Right cardiac atrium (tissue), 5 donors: Measurements from ENCODE around the gene CD34. TPM values are rescaled to one million over a fixed set of nuclear protein-coding genes. Genes with fewer than 3 reads are reported as not detected.

ENCODE experiments used
- ATAC-seq, 2 donors: fragments of 200-7000 bp; cut with Tn5 transposase; one replicate each; pipeline versions ENCODE4 v1.8.0 to v1.9.1; 2020; ENCODE audit warnings: moderate library complexity in 2 of 2, mild to moderate bottlenecking in 1 of 2
- DNase-seq, 3 donors: peaks; one replicate each; pipeline ENCODE4 v3.0.0-alpha.2; 2020
- H3K27ac ChIP-seq: one replicate; pipeline ENCODE4 v1.5.1; 2013; ENCODE audit warnings: mild to moderate bottlenecking, low read length, control low read depth, moderate library complexity
- H3K27me3 ChIP-seq: one replicate; pipeline ENCODE4 v1.6.1; 2013; ENCODE audit not compliant: control insufficient read depth, insufficient read depth
- H3K4me1 ChIP-seq: one replicate; pipeline ENCODE4 v1.6.1; 2013; ENCODE audit warnings: low read length; ENCODE audit not compliant: control insufficient read depth, insufficient read depth
- H3K4me3 ChIP-seq: one replicate; pipeline ENCODE4 v1.5.1; 2013; ENCODE audit warnings: low read length, control low read depth
- H3K9me3 ChIP-seq: one replicate; pipeline ENCODE4 v1.6.1; 2013; ENCODE audit warnings: low read length; ENCODE audit not compliant: control insufficient read depth
- WGBS: extraction: QIAGEN DNeasy Blood & Tissue Kit; methylation state at CpG from one replicate; pipeline ENCODE4 v1.1.7; 2013; 5-methylcytosine and 5-hydroxymethylcytosine counted together
- intact Hi-C, 4 donors: fragments of 100-400 bp; cut with DNase I; formaldehyde crosslinking; loops; one replicate each; pipeline versions ENCODE4 v1.11.0 to v1.14.0; 2022 to 2023
- polyA plus RNA-seq: library from polyadenylated mRNA; stranded (reverse); fragments of 200-250 nt; gene quantifications from one replicate; pipeline ENCODE4 v1.2.3, GENCODE V29; 2013
- total RNA-seq, 4 donors: library from RNA; stranded (reverse); fragmentation: NEBNext Ultra II Directional; extraction: Animal tissue kit (Norgen Biotek cat#: 25700); gene quantifications; one replicate each; pipeline ENCODE4 v1.2.1, GENCODE V29; 2021
- donor health status: healthy with polysubstance abuse.
- donor health status: DM: no; HTN: yes; CAD: no.
- donor health status: DM: no; HTN: no; CAD: no.
- donor health status: DM: no; HTN: yes; CAD: no; lungs with severe emphysema.
- donor health status: DM: yes; HTN: yes; CAD: no.

CD34 gene
- total and polyA plus RNA-seq, 5 donors, result 81.8 to 170 (median 119) TPM

DNA sequence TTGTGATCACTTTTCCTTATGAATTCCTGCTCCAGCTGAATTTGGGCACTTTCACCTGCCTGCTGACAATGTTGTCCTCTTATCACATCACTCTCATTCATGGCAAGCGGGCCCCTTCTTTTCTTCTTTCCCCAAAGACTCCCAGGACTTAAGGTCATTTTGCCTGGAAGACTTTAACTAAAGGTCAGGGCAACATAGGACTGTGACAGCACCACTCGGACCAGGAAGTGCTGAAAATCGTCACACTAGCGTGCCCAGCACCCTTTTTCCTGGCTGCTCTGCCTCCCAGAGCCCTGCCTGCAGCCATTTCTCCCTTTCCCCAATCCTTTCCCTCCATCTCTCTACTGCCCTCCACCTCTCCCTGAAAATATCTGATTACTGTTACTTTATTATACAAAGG, 35.4 kb downstream of the CD34 start:
- Histone ChIP-seq H3K4me3 (no peak overlapping the region), H3K9me3 (no peaks in the 10 kb centered on the region), H3K27ac (no peak overlapping the region), H3K27me3 (no peaks in the 10 kb centered on the region), H3K4me1 (peaks cover 7% of the 10 kb centered on the region)
- 57% methylated on average over 4 of the region's 4 CpGs for WGBS
- DNase-seq (no peak), ATAC-seq (no peak)
- intact Hi-C loops, result no loop called here

GRCh38 chr1:207873055-207873890, 37.7 kb downstream of the CD34 start:
- no peaks in the 10 kb centered on the region for H3K9me3 ChIP-seq
- no peaks in the 10 kb centered on the region for H3K27me3 ChIP-seq
- peak overlapping the region; percentile 33 for H3K27ac ChIP-seq
- intact Hi-C loops, result no loop called here
- WGBS, result 26% methylated on average over 8 of the region's 8 CpGs
- ATAC-seq (peak in 1 of 2 donors; percentile 6), DNase-seq (peak in 2 of 3 donors; percentile 61 to 65)
- no peak overlapping the region for H3K4me3 ChIP-seq
- peaks cover 7% of the 10 kb centered on the region for H3K4me1 ChIP-seq

- Histone ChIP-seq H3K27me3 (no peaks in the 10 kb centered on the region), H3K9me3 (no peaks in the 10 kb centered on the region), H3K27ac (no peak overlapping the region), H3K4me1 (peaks cover 7% of the 10 kb centered on the region), H3K4me3 (no peak overlapping the region)
- intact Hi-C loops, result no loop called here
- ATAC-seq, result no peak
- no peak for DNase-seq
- WGBS, result 90% methylated on average over 2 of the region's 2 CpGs
Observed at GRCh38 chr1:207872621-207873020, 38.3 kb downstream of the CD34 start.

DNA sequence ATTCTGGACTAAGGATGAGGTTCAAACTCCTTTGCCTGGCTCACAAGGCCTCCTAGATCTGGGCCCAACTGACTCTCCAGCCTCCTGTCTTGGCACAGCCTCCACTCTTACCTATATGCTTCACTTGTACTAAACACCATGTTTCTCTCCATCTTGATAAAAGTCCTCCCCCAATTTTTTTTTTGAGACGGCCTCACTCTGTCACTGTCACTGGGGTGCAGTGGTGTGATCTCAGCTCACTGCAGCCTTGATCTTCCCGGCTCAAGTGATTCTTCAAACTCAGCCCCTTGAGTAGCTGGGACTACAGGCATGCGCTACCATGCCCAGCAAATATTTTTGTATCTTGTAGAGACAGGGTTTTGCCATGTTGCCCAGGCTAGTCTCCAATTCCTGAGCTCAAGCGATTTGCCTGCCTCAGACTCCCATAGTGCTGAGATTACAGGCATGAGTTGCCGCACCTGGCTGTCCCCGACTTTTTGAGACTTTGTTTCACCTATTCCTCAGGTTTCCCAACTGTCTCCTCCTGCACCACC, 39.7 kb downstream of the CD34 start:
- Histone ChIP-seq H3K4me3 (no peak overlapping the region), H3K27ac (no peak overlapping the region), H3K9me3 (no peaks in the 10 kb centered on the region), H3K27me3 (no peaks in the 10 kb centered on the region), H3K4me1 (peaks cover 17% of the 10 kb centered on the region)
- intact Hi-C loops, result loop anchor here in 1 of 4 donors (2.0 kb wide), 1 partner anchor 42 kb away; no protein-coding TSS in a partner anchor
- 90% methylated on average over 6 of the region's 6 CpGs for WGBS
- no peak for DNase-seq
- no peak for ATAC-seq

DNA sequence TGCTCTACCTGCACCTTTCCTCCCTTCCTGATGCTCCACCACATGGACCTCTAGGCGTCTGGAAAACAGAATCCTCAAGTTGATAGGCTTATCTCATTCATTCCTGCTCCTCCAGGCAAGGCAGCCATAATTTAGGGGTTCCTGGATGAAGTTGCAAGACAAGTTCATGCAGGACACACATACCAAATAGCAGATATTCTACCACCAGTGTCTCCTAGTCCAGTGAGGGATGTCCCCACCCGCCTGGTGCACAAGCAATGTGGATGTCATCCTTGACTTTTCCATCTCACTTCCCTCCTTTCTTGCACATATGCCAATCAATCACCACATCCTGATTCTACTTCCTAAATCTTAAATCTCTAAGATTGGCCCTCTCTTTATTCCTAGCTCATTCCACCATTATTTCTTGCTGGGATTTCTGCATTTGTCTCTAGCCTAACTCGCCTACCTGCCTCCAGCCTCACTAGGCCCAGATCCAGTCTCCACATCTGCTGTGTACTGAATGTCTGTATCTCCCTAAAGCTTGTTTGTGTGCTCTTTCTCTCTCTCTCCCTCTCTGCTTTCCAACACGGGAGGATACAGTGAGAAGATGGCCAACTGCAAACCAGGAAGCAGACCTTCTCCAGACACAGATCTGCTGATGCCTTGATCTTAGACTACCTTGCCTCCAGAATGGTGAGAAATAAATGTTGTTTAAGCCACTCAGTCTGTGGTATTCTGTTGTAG, 40.5 kb downstream of the CD34 start:
- Histone ChIP-seq H3K27ac (no peak overlapping the region), H3K9me3 (no peaks in the 10 kb centered on the region), H3K27me3 (no peaks in the 10 kb centered on the region), H3K4me1 (peaks cover 17% of the 10 kb centered on the region), H3K4me3 (no peak overlapping the region)
- DNase-seq (no peak), ATAC-seq (no peak)
- intact Hi-C loops, result loop anchor here in 1 of 4 donors (2.0 kb wide), 1 partner anchor 42 kb away; no protein-coding TSS in a partner anchor
- 70% methylated on average over 4 of the region's 4 CpGs for WGBS

GRCh38 chr1:207869859-207870258, 41.1 kb downstream of the CD34 start:
- DNase-seq, result no peak
- 75% methylated on average over 6 of the region's 6 CpGs for WGBS
- no peak overlapping the region for H3K27ac ChIP-seq
- H3K4me1 ChIP-seq, result peaks cover 20% of the 10 kb centered on the region
- intact Hi-C loops, result loop anchor here (2.0 to 5.0 kb wide), 3 partner anchors 38 to 43 kb away; no protein-coding TSS in a partner anchor
- no peak for ATAC-seq
- H3K9me3 ChIP-seq, result no peaks in the 10 kb centered on the region
- H3K4me3 ChIP-seq, result no peak overlapping the region
- no peaks in the 10 kb centered on the region for H3K27me3 ChIP-seq

GRCh38 chr1:207868774-207869721, 41.9 kb downstream of the CD34 start:
- H3K4me1 ChIP-seq, result peaks cover 26% of the 10 kb centered on the region
- H3K27ac ChIP-seq, result peak overlapping the region; percentile 74
- no peaks in the 10 kb centered on the region for H3K27me3 ChIP-seq
- 3% methylated on average over 87 of the region's 87 CpGs for WGBS
- DNase-seq, result peak; percentile 76 to 95 (median 93)
- H3K4me3 ChIP-seq, result peak overlapping the region; percentile 88
- peak; percentile 58 to 68 for ATAC-seq
- intact Hi-C loops, result loop anchor here in 3 of 4 donors (2.0 to 5.0 kb wide), 3 partner anchors 37 to 42 kb away; no protein-coding TSS in a partner anchor
- no peaks in the 10 kb centered on the region for H3K9me3 ChIP-seq

DNA sequence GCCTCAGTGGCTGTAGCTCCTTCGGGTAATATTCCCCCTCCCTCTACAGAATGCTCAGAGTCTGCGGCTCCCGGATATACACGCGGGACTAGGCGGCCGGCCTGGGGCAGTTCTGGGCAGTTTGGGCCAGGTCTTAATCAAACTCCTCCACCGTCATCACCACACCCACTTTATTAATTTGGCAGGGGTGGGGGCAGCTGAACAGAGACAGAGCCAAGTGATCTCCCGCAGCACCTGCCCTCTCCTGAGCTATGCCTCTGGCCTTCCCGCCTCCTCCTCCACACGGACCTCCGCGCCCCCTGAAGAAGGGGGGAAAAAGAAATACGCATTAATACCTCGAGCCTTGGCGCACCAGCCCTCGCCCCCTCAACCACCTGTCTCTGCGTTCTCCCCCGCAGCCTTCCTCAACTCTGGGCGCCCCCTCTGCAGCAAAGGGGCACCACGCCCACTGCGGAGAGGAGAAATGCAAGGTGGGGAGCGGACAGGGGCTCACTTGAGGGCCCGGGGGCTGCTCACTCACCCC, 42.6 kb downstream of the CD34 start:
- intact Hi-C loops, result loop anchor here in 3 of 4 donors (2.0 to 5.0 kb wide), 3 partner anchors 36 to 41 kb away; no protein-coding TSS in a partner anchor
- WGBS, result 2% methylated on average over 24 of the region's 24 CpGs
- Histone ChIP-seq H3K4me1 (peaks cover 29% of the 10 kb centered on the region), H3K4me3 (peak overlapping the region; percentile 88), H3K9me3 (no peaks in the 10 kb centered on the region), H3K27me3 (no peaks in the 10 kb centered on the region), H3K27ac (peak overlapping the region; percentile 74)
- DNase-seq (peak; percentile 43 to 80 (median 77)), ATAC-seq (peak; percentile 39 to 42)

GRCh38 chr1:207867136-207868109, 43.5 kb downstream of the CD34 start:
- Histone ChIP-seq H3K27ac (peak overlapping the region; percentile 74), H3K4me3 (peak overlapping the region; percentile 88), H3K4me1 (peaks cover 22% of the 10 kb centered on the region), H3K27me3 (no peaks in the 10 kb centered on the region), H3K9me3 (no peaks in the 10 kb centered on the region)
- WGBS, result 43% methylated on average over 19 of the region's 19 CpGs
- DNase-seq, result peak; percentile 41 to 82 (median 80)
- peak; percentile 40 to 66 for ATAC-seq
- intact Hi-C loops, result loop anchor here in 3 of 4 donors (2.0 to 5.0 kb wide), 3 partner anchors 35 to 40 kb away; no protein-coding TSS in a partner anchor
